ENCODE results near the gene FGF18.
A peak's percentile ranks its signal among the peaks of the same experiment; 100 is the strongest.
"Not testable (repeated sequence)": the region's sequence is repeated elsewhere in the genome, so short reads cannot be mapped to it uniquely, and the experiment has no call there.

FGF18 gene

GRCh38 chr5:171400169-171400568, 19.3 kb upstream of the FGF18 start:
- DNase-seq (ENCODE audit: low read depth), result no peak

DNA sequence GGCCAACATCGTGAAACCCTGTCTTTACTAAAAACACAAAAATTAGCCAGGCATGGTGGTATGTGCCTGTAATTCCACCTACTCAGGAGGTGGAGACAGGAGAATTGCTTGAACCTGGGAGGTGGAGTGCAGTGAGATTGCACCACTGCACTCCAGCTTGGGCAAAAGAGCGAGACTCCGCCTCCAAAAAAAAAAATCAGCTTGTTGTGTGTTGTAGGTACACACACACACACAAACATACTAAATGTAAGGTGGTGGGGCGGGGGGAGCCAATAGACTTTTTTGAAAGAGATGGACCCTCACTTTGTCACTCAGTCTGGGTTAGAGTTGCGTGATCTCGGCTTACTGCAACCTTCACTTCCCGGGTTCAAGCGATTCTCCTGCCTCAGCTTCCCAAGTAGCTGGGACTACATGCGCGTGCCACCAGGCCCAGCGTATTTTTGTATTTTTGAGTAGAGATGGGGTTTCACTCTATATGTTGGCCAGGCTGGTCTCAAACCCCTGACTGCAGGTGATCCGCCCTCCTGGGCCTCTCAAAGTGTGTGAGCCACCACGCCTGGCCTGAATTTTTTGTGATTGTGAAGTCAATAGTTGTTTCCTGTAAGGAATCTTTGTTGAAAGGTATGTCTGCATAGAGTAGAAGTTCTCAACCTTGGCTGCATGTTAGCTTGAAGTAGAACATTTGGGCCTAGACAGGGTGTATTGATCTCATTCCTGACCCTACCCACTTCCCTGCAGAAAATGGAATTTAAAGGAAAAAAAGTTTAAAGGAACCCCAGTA, 18.1 kb upstream of the FGF18 start:
- no peak for DNase-seq (ENCODE audit: low read depth)

GRCh38 chr5:171402751-171403150, 16.7 kb upstream of the FGF18 start:
- DNase-seq (ENCODE audit: low read depth), result not testable (repeated sequence)

DNA sequence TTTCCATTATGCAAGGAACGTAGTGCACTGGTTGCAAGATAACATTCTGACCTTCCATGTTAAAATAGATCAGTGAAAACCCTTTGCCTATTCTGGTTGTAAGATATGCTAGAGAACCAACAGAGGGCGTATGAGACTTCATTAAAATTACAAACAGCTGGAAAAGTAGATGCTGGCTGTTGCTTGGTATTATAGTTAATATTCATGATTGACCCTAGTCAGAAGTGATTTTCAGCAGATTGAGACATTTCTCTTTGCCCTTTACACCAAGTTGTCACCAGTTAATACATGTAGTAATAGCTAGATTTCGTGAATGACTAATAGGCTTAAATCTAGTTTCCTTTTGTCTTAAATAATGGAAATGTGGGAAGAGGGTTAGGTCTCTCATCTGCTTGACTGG, 13.8 kb upstream of the FGF18 start:
- no peak for DNase-seq (ENCODE audit: low read depth)

- DNase-seq (ENCODE audit: low read depth), result no peak
Observed at GRCh38 chr5:171407234-171407633, 12.2 kb upstream of the FGF18 start.

GRCh38 chr5:171409164-171410136, 10.0 kb upstream of the FGF18 start:
- DNase-seq (ENCODE audit: low read depth), result no peak

DNA sequence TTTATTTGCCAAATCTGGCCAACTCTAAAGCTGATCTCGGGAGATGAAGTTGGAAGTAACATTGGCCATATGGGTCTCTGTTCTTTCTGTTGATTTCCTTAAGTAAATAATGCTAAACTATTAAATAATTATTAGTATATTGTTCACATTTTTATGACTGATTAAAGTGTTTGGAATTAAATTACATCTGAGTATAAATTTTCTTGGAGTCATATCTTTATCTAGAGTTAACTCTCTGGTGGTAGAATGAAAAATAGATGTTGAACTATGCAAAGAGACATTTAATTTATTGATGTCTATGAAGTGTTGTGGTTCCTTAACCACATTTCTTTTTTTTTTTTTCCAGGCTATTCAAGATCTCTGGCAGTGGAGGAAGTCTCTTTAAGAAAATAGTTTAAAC, 9.3 kb upstream of the FGF18 start:
- DNase-seq (ENCODE audit: low read depth), result no peak

- DNase-seq (ENCODE audit: low read depth), result no peak
Observed at GRCh38 chr5:171412186-171412585, 7.3 kb upstream of the FGF18 start.

GRCh38 chr5:171413153-171413910, 6.1 kb upstream of the FGF18 start:
- no peak for DNase-seq (ENCODE audit: low read depth)

GRCh38 chr5:171413993-171414392, 5.5 kb upstream of the FGF18 start:
- not testable (repeated sequence) for DNase-seq (ENCODE audit: low read depth)

DNA sequence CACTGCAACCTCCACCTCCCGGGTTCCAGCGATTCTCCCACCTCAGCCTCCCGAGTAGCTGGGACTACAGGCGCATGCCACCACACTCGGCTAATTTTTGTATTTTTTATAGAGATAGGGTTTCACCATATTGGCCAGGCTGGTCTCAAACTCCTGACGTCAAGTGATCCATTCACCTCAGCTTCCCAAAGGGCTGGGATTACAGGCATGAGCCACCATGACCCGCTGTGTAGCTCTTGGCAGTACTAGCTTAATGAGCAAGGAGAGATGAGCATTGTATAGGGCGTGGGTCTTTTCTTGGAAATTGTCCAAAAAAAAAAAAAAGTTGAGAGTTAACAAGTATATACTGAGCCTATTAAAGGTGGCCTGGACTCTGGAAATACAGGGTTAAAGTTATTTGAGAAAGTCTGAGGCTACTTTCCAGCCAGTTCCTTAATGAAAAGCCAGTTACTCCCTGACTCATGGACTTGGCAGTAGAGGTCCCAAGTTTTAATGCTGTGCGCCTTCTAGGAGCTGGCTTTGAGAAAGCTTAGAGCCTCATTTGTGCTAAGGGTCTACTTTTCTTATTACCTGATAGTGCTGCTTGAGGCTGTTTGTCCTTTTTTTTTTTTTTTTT, 4.2 kb upstream of the FGF18 start:
- no peak for DNase-seq (ENCODE audit: low read depth)

- no peak for DNase-seq (ENCODE audit: low read depth)
Observed at GRCh38 chr5:171416160-171417049, 3.0 kb upstream of the FGF18 start.

DNA sequence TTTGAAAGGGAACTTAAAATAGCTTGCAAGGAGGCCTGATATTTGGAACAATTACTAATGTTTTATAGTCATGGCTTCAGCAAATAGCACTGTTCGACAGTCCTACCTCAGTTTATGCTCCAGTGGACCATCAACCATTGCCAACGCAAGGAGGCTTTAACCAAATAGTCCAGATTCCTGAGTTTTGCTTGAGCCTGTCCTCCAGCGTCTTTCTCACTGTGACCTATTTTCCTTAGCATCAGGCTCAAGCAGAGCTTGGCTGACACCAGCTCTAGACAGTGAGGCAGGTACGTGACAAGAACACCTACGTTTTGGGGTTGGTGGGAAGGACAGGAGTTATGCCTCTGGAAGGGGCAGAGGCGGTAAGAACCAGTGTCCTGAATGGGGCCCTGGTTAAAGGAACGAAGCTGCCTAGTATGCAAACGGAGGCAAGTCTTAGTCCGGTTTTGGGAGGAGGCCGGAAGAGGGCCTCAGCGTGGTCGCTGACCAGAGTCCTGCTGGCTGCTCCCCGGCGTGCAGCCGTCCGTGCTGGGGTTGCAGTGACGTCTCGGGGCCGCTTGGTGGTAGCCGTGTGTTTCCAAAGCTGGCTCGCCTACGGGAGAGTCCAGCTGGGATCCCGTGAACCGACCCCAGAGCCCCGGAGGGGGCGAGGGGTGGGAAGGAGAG, 998 bp upstream of the FGF18 start:
- peak; percentile 28 for DNase-seq (ENCODE audit: low read depth)

GRCh38 chr5:171419688-171420430, 412 bp downstream of the FGF18 start:
- peak; percentile 9 for DNase-seq (ENCODE audit: low read depth)

DNA sequence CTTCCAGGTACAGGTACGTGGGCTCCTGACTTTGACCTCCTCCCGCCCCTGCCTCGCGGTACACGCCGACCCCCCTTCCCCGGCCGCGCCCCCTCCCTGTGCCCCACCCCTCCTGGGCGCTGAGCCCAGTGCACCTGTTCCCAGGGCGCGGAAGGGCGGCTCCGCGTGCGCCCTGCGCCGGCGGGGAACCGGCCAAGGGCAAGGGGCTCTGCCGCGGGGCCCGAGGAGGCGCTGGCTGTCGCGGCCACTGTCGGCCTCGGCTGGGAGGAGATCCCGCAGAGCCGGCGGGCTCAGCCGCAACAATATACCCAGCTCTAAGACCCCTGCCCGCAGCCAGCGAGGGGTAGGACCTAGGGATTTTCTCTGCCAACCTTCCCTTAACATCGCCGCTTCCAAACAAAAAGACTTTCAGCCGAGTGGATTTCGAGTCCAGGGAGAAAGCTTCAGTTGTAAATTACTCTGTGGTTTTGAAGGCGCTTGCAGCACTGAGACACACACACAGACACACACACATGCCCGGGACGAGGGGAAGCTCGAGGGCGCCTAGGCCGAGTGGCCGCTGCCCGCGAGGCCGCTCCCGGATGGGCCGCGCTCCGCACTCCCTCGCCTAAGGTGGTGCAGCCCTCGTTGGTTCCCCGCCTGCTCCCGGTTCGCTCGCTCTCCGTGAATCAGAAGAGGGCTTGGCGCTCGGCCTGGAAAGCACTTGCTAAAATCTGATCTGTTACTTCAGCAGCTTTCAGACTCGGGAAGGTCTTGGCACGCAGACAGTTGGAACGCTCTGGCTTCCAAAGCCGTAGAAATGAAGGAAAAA, 1.2 kb downstream of the FGF18 start:
- no peak for DNase-seq (ENCODE audit: low read depth)

DNA sequence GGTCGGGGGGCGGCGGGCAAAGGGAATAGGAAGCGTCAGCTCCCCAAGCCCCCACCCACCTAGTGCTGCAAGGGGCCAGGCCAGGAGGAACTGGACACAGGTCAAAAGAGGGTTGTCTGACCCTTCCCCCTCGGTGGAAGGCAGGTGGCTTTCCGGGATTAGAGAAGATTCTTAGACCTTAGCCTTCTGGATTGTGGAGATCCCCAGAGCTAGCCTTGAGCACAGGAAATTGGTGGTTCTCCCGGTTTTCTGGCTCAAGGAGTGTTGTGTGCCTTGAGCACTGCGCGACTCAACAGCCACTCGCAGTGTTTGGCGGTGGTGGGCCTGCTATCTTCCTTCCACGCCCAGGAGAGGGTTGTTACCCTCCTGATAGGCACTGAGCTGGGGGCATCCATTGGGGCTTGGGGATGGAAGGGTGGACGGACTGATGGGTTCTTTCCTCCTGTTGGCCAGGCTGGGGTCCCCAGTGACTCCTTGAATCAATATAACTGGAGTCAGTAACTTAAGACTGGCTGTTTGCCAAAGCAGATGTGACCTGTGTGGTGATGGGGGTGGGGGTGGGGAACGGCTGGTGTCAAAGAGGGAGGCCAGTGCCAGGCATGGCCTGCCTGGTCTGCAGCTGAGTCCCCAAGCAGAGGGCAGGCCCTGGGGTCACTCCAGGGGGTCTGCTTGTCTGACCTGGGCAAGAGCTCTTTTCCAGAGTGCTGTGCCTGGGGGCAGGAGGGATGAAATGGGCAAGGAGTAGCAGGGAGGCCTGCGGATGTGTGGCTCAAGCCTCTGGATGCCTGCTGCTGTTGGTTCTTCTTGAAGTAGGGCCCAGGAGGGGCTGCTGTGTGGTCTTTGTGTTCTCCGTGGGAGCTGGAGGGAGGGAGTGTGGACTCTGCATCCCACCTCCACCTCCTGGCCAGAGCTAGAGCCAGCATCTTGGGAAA, 2.1 kb downstream of the FGF18 start:
- no peak for DNase-seq (ENCODE audit: low read depth)

DNA sequence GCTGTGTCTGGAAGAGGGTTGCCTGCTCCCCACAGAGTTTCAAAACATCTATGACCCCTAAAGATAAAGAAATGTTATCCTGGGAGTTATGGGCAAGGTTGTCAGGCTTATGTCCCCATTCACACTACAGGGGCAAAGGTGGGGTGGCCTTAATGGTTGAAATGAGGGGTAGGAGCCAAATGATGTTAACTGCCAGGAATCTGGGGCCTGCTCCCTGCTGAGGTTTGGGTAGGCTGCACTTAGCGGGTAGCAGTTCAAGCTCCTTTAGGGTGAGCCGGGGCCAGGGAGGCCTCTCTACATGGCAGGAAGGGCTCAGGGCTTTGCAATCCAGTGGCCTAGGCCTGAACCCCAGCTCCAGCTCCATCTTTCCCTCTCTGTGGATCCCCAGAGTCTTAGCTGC, 3.0 kb downstream of the FGF18 start:
- no peak for DNase-seq (ENCODE audit: low read depth)

All from stimulated activated CD8-positive, alpha-beta memory T cell treated with anti-CD3 and anti-CD28 coated beads, Interleukin-4, amount 100 ng/mL, for 24 hours (primary cell).